ENCODE results near the gene TEX261.

DNA sequence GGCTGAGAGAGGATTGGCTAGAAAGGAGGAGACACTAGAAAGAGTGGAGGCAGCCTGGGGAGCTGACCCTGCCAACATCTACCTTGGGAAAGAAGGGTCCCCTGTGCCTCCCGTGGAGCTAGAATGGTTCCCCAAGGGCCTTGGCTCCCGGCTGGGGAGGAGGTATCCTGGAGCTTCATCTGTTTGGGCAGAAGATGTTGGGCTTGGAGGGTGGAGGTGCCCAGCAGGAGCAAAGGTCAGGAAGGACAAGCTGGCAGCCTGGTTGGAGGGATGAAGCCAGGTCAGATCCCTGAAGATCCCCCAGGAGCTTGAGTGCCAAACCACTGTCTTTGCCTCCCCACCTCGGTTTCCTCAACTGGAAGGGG is 56.1 kb downstream of the TEX261 start:
- TF ChIP-seq, protein P1, sequence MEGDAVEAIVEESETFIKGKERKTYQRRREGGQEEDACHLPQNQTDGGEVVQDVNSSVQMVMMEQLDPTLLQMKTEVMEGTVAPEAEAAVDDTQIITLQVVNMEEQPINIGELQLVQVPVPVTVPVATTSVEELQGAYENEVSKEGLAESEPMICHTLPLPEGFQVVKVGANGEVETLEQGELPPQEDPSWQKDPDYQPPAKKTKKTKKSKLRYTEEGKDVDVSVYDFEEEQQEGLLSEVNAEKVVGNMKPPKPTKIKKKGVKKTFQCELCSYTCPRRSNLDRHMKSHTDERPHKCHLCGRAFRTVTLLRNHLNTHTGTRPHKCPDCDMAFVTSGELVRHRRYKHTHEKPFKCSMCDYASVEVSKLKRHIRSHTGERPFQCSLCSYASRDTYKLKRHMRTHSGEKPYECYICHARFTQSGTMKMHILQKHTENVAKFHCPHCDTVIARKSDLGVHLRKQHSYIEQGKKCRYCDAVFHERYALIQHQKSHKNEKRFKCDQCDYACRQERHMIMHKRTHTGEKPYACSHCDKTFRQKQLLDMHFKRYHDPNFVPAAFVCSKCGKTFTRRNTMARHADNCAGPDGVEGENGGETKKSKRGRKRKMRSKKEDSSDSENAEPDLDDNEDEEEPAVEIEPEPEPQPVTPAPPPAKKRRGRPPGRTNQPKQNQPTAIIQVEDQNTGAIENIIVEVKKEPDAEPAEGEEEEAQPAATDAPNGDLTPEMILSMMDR (IDR thresholded peaks at IDR 0.05; ENCODE audit: insufficient read depth, low read length) = no peak
- TF ChIP-seq POLR2AphosphoS5 (IDR thresholded peaks at IDR 0.05; ENCODE audit: low read depth) (no peak), SPI1 (IDR thresholded peaks at IDR 0.05; ENCODE audit: borderline replicate concordance, low read depth) (no peak)

Measured in HL-60 (cell line).